GM19468 (cell line): ENCODE data around the gene OR2B6.

Experiments
- ATAC-seq: cut with Tn5 transposase; IDR thresholded peaks from one replicate; pipeline ENCODE4 v1.9.1; 2021; ENCODE audit warnings: mild to moderate bottlenecking, moderate library complexity, moderate number of reproducible peaks; ENCODE audit not compliant: unreplicated experiment; ENCODE audit errors: extremely low read depth

The OR2B6 gene

GRCh38 chr6:27994616-27995015 lies 37.6 kb downstream of the OR2B6 start:
- ATAC-seq, result no peak

DNA sequence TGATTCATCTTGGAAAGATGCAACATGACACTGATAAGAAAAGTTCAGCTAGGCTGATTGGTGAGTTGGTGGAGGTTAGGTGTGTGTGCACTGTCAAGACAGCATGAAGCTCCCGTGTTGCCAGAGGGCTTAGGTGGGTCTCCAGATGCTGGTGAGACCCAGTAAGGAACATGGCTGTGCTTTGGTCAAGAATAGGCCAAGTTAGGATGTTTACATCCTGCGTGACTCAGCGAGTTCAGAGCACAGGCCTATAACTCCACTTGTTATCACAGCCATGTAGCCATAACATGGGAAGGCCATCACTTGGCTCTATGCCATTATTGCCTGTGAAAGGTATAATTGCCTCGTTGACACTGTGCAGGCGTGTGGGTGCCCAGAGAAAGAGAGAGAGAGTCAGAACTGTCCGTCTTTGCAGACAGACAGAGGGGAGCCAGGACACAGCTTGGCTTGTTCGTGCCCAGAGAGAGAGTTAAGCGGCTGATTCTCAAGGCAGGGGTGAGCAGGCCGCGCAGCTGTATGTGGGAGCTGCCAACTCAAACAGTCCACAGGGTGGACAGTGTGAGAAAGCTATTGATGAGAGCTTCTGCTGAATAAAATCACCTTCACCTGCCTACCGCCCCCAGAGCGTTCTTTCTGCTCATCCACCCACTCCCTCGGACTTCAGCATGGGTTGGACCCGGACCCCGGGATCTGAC lies 43.5 kb downstream of the OR2B6 start:
- ATAC-seq, result no peak

DNA sequence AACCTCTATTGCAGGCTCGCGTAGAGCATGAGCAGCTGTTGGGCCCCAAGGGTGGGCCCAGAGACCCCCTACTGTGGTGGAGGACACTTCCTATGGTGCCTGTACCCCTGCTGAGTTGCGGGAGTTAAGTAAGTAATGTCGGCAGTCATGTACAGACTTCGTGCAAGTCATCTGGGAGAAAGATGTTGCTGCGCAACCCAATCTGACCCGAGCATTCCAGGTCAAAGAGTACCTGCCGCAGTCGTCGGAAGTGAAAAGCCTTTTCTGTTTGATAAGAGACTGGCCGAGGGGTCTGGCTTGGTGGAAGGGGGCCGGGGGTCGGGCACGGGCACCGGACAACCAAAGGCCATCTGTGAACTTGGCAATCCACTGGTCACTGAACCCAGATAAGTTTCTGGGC lies 44.3 kb downstream of the OR2B6 start:
- ATAC-seq, result no peak

DNA sequence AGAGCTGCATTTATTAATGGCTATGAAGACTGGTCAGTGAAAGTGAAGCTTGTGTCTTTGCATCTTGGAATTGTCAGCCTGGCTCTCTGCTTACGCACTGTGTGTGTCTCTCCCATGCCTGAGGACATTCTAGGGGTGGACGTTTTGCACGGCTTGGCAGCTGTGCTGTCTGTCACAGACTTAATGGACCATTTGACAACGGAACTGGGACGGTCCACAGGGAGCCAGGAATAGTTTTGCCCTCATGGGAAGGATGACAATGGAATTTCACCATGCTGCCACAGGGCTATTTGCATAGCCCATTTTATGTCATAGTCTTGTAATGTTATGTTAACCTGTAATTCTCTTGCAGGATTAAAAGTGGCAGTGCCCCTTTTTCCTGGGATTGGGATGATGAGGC lies 44.7 kb downstream of the OR2B6 start:
- no peak for ATAC-seq

DNA sequence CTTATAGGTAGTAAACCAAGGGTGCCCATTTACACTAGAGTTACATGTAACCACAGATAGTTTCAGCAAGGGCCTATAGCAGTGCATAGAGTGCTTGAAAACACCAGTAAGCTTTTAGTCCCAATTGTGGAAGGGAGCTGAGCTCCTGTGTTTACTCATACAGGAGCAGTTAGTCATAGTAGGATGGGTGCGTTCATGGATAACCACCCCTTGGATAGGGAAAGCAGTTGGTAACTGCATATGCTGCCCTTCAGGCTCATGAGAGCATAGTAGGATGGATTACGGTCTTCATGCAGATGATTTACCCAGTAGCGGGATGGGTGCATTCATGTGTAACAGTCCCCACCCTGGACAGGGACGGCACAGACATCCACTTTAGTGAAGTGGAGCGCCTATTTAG lies 45.1 kb downstream of the OR2B6 start:
- no peak for ATAC-seq

- ATAC-seq, result no peak
These were observed 46.0 kb downstream of the OR2B6 start for GRCh38 chr6:28003059-28003458.

DNA sequence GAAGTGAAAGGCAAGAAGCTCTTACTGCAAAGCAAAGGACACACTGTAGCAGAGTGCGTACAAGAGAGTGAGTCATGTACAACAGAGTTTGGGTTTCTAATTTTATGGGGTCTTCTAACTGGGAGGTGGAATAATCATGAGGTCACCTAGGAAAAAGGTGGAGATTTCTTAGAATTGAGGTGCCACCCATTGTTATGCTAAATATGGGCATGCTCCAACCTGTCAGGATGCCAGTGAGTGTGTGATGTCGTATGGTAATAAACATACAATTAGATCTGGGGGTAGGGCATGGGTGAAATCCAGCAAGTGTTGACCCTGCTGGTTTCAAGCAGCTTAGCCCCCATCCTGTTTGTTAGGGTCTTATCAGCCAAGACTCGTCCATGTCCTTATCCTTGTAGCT lies 46.6 kb downstream of the OR2B6 start:
- ATAC-seq, result no peak

GRCh38 chr6:28004350-28005151 lies 47.5 kb downstream of the OR2B6 start:
- no peak for ATAC-seq

DNA sequence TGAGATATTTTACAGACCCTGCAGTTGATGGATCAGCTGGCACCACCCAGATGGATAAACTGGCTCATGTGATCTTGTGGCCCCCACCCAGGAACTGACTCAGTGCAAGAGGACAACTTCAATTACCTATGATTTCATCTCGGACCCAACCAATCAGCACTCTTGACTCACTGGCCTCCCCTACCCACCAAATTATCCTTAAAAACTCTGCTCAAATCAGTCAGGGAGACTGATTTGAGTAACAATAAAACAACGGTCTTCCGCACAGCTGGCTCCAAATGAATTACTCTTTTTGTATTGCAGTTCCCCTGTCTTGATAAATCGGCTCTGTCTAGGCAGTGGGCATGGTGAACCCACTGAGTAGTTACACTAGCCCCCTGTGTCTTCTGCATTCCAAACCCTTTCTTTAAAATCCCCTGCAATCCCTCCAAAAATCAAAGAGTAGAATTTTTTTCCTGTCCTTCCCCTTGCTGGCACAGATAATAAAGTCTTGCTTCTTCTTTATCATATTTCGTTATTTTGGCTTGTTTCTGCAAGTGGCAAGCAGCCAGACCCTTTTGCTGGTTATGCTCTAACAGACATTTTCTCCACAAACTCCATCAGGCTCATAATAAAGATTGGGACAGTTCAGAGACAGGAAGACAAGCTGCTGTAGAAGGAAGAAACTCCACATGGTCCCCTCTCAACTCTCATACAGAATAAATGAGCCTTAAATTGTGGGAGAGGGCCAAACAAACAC lies 48.3 kb downstream of the OR2B6 start:
- ATAC-seq, result no peak

- ATAC-seq, result no peak
These were observed 48.9 kb downstream of the OR2B6 start for GRCh38 chr6:28005975-28006374.
